Gastrocnemius medialis (tissue), 4 donors: ENCODE data around the gene PLEKHG4. TPM values are rescaled to one million over a fixed set of nuclear protein-coding genes. Genes with fewer than 3 reads are reported as not detected.
A peak's percentile ranks its signal among the peaks of the same experiment; 100 is the strongest.

Experiments
- ATAC-seq, 2 donors: fragments of 150-250 bp; one replicate each; pipeline ENCODE4 v1.9.1; 2016
- DNase-seq, 2 donors: peaks; one replicate each; pipeline ENCODE4 v3.0.0-alpha.2; 2019
- H3K27ac ChIP-seq, 4 donors: fragments of 200-600 bp; sonication (generic); 1 replicate in 1 of 4; 2 replicates in 3 of 4; pipeline ENCODE4 v1.5.1; 2016 to 2018; ENCODE audit warnings: mild to moderate bottlenecking in 2 of 4, moderate library complexity in 1 of 4
- H3K27me3 ChIP-seq, 3 donors: fragments of 200-600 bp; sonication (generic) in 2 of 3; 1 replicate in 1 of 3; 2 replicates in 2 of 3; pipeline versions ENCODE4 v1.5.1 to v1.6.0; 2016 to 2019; ENCODE audit warnings: mild to moderate bottlenecking in 1 of 3, moderate library complexity in 1 of 3
- H3K36me3 ChIP-seq, 2 donors: fragments of 200-600 bp; sonication (generic) in 1 of 2; one replicate each; pipeline ENCODE4 v1.5.1; 2017 to 2018
- H3K4me1 ChIP-seq, 2 donors: fragments of 200-600 bp; sonication (generic) in 1 of 2; one replicate each; pipeline ENCODE4 v1.5.1; 2016 to 2017; ENCODE audit warnings: mild to moderate bottlenecking in 2 of 2
- H3K4me3 ChIP-seq, 4 donors: fragments of 200-600 bp; sonication (generic) in 3 of 4; 1 replicate in 1 of 4; 2 replicates in 3 of 4; pipeline ENCODE4 v1.5.1; 2016 to 2019; ENCODE audit warnings: mild to moderate bottlenecking in 2 of 4
- H3K9me3 ChIP-seq, 3 donors: fragments of 200-600 bp; sonication (generic) in 2 of 3; 1 replicate in 1 of 3; 2 replicates in 2 of 3; pipeline ENCODE4 v1.5.1; 2016 to 2019
- POLR2A ChIP-seq, 2 donors: fragments of 450-650 bp; IDR thresholded peaks; one replicate each; pipeline ENCODE4 v1.6.1; 2017; ENCODE audit warnings: antibody characterized with exemption in 2 of 2, mild to moderate bottlenecking in 2 of 2, moderate library complexity in 2 of 2
- in situ Hi-C, 4 donors: fragments of 200-750 bp; cut with MboI; loops; one replicate each; pipeline versions ENCODE4 v1.15.0 to v1.8.0; 2017; ENCODE audit warnings: low sequenced_read_pairs in 4 of 4
- intact Hi-C: fragments of 100-400 bp; cut with DNase I; formaldehyde crosslinking; loops from one replicate; pipeline ENCODE4 v1.15.1; 2023; ENCODE audit warnings: low total_unique reads
- total RNA-seq, 4 donors: library from RNA; depleted of rRNA; stranded (reverse); fragments of >200 nt; gene quantifications; one replicate each; pipeline versions ENCODE4 v1.1.0 to v1.2.3, GENCODE V29; 2016
- TF ChIP-seq, protein P1 (sequence below), 5 experiments: fragments of 450-650 bp in 3 of 5; fragments of 200-600 bp in 2 of 5; sonication (generic) in 2 of 5; IDR thresholded peaks in 4 of 5; conservative IDR thresholded peaks in 1 of 5; 1 replicate in 4 of 5; 2 replicates in 1 of 5; pipeline ENCODE4 v1.5.1; 2016 to 2019; ENCODE audit warnings: antibody characterized with exemption in 5 of 5, mild to moderate bottlenecking in 3 of 5, moderate library complexity in 3 of 5

PLEKHG4 gene
- total RNA-seq, 4 donors from 2014 or later, result 1.1 to 16.5 (median 2.6) TPM

DNA sequence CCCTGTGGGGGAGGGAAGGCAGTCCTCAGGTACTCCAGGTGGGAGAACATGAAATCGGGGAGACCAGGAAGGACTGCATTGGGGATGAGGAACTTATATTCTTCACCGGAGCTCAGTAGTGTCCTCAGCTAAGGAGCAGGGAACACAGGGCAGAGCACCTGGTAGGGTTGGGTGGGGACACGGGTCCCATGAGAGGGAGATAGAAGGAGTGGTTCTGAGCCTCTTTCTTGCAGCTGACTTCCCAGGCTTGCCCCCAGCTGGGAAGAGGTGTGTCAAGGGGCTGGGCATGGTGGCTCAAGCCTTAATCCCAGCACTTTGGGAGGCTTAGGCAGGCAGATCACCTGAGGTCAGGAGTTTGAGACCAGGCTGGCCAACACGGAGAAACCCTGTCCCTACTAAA, 34.1 kb upstream of the PLEKHG4 start:
- H3K27ac ChIP-seq, result peak overlapping the region; percentile 94 to 99 (median 98)
- in situ Hi-C loops (no loop called here), intact Hi-C loops (loop anchor here (5.0 kb wide), 3 partner anchors 83 to 827 kb away; partner anchors contain the start of gene HSF4)
- DNase-seq, result no peak
- peak; percentile 9 to 15 for ATAC-seq
- H3K27me3 ChIP-seq, result no peaks in the 10 kb centered on the region
- TF ChIP-seq, protein P1, sequence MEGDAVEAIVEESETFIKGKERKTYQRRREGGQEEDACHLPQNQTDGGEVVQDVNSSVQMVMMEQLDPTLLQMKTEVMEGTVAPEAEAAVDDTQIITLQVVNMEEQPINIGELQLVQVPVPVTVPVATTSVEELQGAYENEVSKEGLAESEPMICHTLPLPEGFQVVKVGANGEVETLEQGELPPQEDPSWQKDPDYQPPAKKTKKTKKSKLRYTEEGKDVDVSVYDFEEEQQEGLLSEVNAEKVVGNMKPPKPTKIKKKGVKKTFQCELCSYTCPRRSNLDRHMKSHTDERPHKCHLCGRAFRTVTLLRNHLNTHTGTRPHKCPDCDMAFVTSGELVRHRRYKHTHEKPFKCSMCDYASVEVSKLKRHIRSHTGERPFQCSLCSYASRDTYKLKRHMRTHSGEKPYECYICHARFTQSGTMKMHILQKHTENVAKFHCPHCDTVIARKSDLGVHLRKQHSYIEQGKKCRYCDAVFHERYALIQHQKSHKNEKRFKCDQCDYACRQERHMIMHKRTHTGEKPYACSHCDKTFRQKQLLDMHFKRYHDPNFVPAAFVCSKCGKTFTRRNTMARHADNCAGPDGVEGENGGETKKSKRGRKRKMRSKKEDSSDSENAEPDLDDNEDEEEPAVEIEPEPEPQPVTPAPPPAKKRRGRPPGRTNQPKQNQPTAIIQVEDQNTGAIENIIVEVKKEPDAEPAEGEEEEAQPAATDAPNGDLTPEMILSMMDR (IDR thresholded peaks at IDR 0.05 in 4 of 5, conservative IDR thresholded peaks at IDR 0.05 in 1 of 5), result no peak
- TF ChIP-seq POLR2A (IDR thresholded peaks at IDR 0.05), result no peak
- H3K4me1 ChIP-seq, result peaks cover 74 to 78% of the 10 kb centered on the region in 2 donors
- H3K4me3 ChIP-seq, result peak overlapping the region; percentile 84 to 93 (median 90)
- no peaks in the 10 kb centered on the region for H3K9me3 ChIP-seq
- no peaks in the 10 kb centered on the region for H3K36me3 ChIP-seq

GRCh38 chr16:67245674-67246080, 33.7 kb upstream of the PLEKHG4 start:
- intact Hi-C loops (loop anchor here (1.0 to 5.0 kb wide), 4 partner anchors 18 to 827 kb away; partner anchors contain the start of genes HSF4 and TMEM208), in situ Hi-C loops (no loop called here)
- peak overlapping the region; percentile 84 to 93 (median 90) for H3K4me3 ChIP-seq
- no peak for DNase-seq
- TF ChIP-seq, protein P1 (IDR thresholded peaks at IDR 0.05 in 4 of 5, conservative IDR thresholded peaks at IDR 0.05 in 1 of 5), result no peak
- TF ChIP-seq POLR2A (IDR thresholded peaks at IDR 0.05), result no peak
- no peaks in the 10 kb centered on the region for H3K36me3 ChIP-seq
- H3K9me3 ChIP-seq, result no peaks in the 10 kb centered on the region
- no peaks in the 10 kb centered on the region for H3K27me3 ChIP-seq
- peaks cover 69 to 73% of the 10 kb centered on the region in 2 donors for H3K4me1 ChIP-seq
- peak; percentile 1 to 4 for ATAC-seq
- peak overlapping the region; percentile 94 to 99 (median 98) for H3K27ac ChIP-seq

DNA sequence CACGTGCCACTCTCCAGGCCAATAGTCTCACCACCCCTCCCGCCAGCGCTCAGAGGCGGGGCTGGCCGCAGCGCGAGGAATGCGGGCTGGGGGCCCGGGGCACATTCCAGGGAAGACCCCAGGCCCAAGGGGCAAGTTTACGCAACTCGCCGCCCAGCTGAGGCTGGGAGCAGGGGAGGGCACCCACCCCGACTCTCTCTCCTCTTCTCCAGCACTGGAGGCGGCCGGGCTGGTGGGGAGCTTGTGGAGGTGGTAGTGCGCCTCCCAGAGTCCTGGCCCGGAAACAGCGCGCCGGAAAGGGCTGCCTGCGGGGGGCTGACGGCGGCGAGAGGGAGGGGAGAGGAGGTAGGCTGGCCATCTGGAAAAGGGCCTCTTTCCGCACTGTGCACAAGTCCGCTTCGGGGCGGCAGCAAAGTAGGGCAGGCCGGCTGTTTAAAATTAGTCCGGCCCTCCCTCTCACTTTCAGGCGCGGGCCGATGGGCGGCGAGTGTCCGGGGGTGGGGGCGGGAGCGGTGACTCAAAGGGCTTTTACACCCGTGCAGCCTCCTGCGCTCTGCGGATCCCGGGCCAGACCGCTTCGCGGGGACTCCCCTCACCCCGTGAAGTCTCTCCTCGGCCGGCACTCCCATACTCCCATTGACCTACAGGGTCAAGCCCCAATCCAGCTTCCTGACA, 33.1 kb upstream of the PLEKHG4 start:
- peak; percentile 69 to 85 for DNase-seq
- Histone ChIP-seq H3K4me1 (peaks cover 65 to 68% of the 10 kb centered on the region in 2 donors), H3K27me3 (no peaks in the 10 kb centered on the region), H3K27ac (peak overlapping the region; percentile 94 to 99 (median 98)), H3K36me3 (no peaks in the 10 kb centered on the region), H3K4me3 (peak overlapping the region; percentile 84 to 93 (median 90)), H3K9me3 (no peaks in the 10 kb centered on the region)
- intact Hi-C loops, result loop anchor here (1.0 to 5.0 kb wide), 4 partner anchors 19 to 826 kb away; partner anchors contain the start of genes HSF4 and TMEM208
- in situ Hi-C loops, result no loop called here
- ATAC-seq, result peak; percentile 11 to 22
- peak; percentile 37 to 44 for TF ChIP-seq POLR2A (IDR thresholded peaks at IDR 0.05)
- TF ChIP-seq, protein P1 (IDR thresholded peaks at IDR 0.05 in 4 of 5, conservative IDR thresholded peaks at IDR 0.05 in 1 of 5), result peak in 3 of 5 experiments; percentile 23 to 56 (median 26)

DNA sequence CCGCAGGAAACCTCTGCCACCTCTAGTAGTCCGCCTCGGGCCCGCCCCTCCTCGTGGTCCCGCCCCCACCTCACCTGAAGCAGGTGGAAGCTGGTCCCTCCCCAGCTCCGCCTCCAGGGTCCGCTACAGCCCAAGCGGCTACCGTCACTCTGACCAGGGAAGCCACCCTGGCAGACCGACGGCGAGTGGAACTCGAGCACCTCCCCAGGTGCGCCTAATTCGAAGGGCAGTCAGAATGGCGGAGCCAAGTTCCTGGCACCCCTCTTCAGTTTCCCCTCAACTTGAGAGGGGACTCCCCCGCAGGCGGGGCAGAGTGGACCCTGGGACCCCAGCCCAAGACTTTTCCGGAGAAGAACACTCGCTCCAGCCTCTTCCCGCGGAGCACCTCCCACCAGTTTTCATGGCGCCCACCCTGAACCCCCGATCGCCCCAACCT, 32.6 kb upstream of the PLEKHG4 start:
- in situ Hi-C loops, result no loop called here
- Histone ChIP-seq H3K4me1 (peaks cover 60 to 62% of the 10 kb centered on the region in 2 donors), H3K4me3 (peak overlapping the region; percentile 84 to 93 (median 90)), H3K27me3 (no peaks in the 10 kb centered on the region), H3K9me3 (no peaks in the 10 kb centered on the region), H3K27ac (peak overlapping the region; percentile 94 to 99 (median 98)), H3K36me3 (no peaks in the 10 kb centered on the region)
- intact Hi-C loops, result loop anchor here (1.0 to 5.0 kb wide), 4 partner anchors 19 to 826 kb away; partner anchors contain the start of genes HSF4 and TMEM208
- ATAC-seq (peak; percentile 16 to 22), DNase-seq (peak in 1 of 2 donors; percentile 76)
- no peak for TF ChIP-seq POLR2A (IDR thresholded peaks at IDR 0.05)
- TF ChIP-seq, protein P1 (IDR thresholded peaks at IDR 0.05 in 4 of 5, conservative IDR thresholded peaks at IDR 0.05 in 1 of 5), result peak in 2 of 5 experiments; percentile 10 to 25
